Measurements from ENCODE around the gene SLC8B1. TPM values are rescaled to one million over a fixed set of nuclear protein-coding genes. Genes with fewer than 3 reads are reported as not detected.

The SLC8B1 gene
- total RNA-seq: 16.6 and 22.4 TPM in 2 replicates

DNA sequence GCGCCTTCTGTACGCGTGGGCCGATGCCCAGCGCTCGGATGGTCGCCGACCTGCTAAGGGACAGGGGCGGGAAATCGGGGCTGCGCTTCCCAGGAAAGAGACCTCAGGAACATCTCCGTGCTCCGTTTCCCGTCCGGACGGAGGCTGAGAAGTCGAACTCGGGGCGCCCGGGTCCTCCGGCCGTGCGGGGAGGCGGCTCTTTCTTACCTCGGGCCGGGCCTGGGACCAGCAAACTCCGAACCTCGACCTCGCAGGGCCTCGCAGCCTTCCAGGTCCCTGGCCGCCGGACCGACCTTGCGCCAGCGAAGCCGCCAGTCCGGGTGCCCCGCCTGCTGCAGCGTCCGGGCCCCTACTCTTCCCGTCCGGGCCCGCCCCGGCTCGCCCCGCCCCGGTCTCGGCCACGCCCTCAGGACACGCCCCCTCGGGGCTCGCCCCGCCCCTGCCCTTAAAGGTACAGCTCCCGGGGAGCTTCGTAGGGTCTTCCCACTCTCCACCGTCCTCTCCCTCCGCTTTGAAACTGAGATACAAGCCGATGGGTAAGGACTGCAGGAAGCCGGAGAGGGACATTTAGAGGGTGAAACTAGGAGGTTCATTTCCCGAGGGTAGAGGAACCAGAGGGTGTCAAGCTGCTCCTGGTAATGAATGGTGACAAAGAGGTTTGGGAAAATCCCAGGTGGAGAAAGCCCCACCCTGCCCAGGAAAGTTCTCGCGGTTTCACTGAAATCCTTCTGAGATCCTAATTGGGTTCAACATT, at the start of gene SLC8B1:
SLC8B1 (minus strand) TSS at position 324 of the 754 bp plus-strand sequence. CDS start 2,231 bp downstream, outside the sequence.

DNA sequence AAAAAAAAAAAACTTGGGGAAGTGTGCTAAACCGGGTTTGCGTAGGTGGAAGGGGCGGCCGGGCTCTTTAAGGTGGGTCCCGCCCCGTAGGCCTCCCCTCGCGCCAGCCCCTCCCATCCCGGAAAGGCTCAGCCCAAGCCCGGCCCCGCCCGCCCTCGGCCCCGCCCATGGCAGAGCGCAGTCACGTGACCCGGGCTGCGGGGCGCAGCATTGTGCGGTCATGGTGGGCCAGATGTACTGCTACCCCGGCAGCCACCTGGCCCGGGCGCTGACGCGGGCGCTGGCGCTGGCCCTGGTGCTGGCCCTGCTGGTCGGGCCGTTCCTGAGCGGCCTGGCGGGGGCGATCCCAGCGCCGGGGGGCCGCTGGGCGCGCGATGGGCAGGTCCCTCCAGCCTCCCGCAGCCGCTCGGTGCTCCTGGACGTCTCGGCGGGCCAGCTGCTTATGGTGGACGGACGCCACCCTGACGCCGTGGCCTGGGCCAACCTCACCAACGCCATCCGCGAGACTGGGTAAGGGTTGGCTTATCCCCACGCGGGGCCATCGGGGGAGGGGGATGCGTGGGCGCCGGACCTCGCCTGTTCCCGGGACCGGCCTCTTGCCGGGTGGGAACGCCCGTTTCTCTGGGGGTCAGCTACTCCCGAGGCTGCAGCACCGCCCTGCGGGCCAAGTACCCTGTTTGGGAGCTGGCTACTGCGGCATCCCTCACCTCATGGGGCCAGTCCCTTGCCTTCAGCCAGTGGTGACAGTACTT, 23.6 kb upstream of the SLC8B1 start, which contains the start of gene PLBD2:
PLBD2 (plus strand) TSS at position 207 of the 752 bp plus-strand sequence; CDS start at position 221, 14 bp downstream.

Other genes with a start within 250 kb of the SLC8B1 start
- gene RASAL1, start 199.3 kb downstream of the SLC8B1 start, total RNA-seq: 0.64 and 3.9 TPM in 2 replicates
- gene CFAP73, start 185.4 kb downstream of the SLC8B1 start, total RNA-seq: not detected in 2 replicates
- gene DDX54, start 149.6 kb downstream of the SLC8B1 start, total RNA-seq: 42.0 and 47.7 TPM in 2 replicates
- 25.4 and 28.9 TPM in 2 replicates for gene RITA1, start 149.4 kb downstream of the SLC8B1 start, total RNA-seq
- gene TPCN1, start 113.6 kb downstream of the SLC8B1 start, total RNA-seq: 11.5 and 13.3 TPM in 2 replicates
- 21.1 and 25.8 TPM in 2 replicates for gene PLBD2, start 23.5 kb upstream of the SLC8B1 start, total RNA-seq
- gene SDS, start 68.8 kb upstream of the SLC8B1 start, total RNA-seq: not detected in 2 replicates
- gene SDSL, start 87.3 kb upstream of the SLC8B1 start, total RNA-seq: 2.8 and 4.8 TPM in 2 replicates
- 0.21 and 0.24 TPM in 2 replicates for gene LHX5, start 136.8 kb upstream of the SLC8B1 start, total RNA-seq

Data from tracheal epithelial cell (primary cell).